ENCODE measurements around the gene PLPP7. TPM values are rescaled to one million over a fixed set of nuclear protein-coding genes. Genes with fewer than 3 reads are reported as not detected.

PLPP7 gene
- total RNA-seq, 2 experiments from 2014 or later: 0.11 TPM; not detected in 1

GRCh38 chr9:131252120-131252519 is 37.4 kb upstream of the PLPP7 start:
- ChIA-PET POLR2A (interaction anchor here (0.9 to 11.5 kb wide), 7 partner anchors 9 to 154 kb away, joined by 3 to 310 read pairs (median 3); partner anchors contain the start of gene FAM78A), CTCF (interaction anchor here (1.1 to 3.0 kb wide), 5 partner anchors 14 to 84 kb away, joined by 3 to 16 read pairs (median 5); partner anchors contain the start of gene FAM78A)
- H3K27me3 Mint-ChIP-seq: no peaks in the 10 kb centered on the region
- H3K4me3 Mint-ChIP-seq: peak overlapping the region; percentile 70
- H3K36me3 Mint-ChIP-seq (ENCODE audit: low read depth): peaks cover 5% of the 10 kb centered on the region
- H3K4me1 Mint-ChIP-seq (ENCODE audit: low read depth): peaks cover 38% of the 10 kb centered on the region
- no peak for TF ChIP-seq CTCF (IDR thresholded peaks at IDR 0.05)
- ATAC-seq: no peak
- peak overlapping the region; percentile 90 for H3K27ac Mint-ChIP-seq
- intact Hi-C loops (cut with micrococcal nuclease): loop anchor here (10.0 kb wide), 1 partner anchor 483 kb away; no protein-coding TSS in a partner anchor
- no peak for DNase-seq
- H3K9me3 Mint-ChIP-seq: no peaks in the 10 kb centered on the region

- ATAC-seq (no peak), DNase-seq (no peak)
- Mint-ChIP-seq H3K27me3 (no peaks in the 10 kb centered on the region), H3K9me3 (no peaks in the 10 kb centered on the region), H3K4me3 (peak overlapping the region; percentile 30), H3K4me1 (ENCODE audit: low read depth) (peaks cover 51% of the 10 kb centered on the region), H3K36me3 (ENCODE audit: low read depth) (peaks cover 5% of the 10 kb centered on the region), H3K27ac (peak overlapping the region; percentile 90)
- ChIA-PET POLR2A (interaction anchor here (1.1 to 11.5 kb wide), 3 partner anchors 16 to 247 kb away, joined by 3 to 310 read pairs (median 46); partner anchors contain the start of gene FAM78A), CTCF (interaction anchor here (1.0 to 5.2 kb wide), 4 partner anchors 16 to 83 kb away, joined by 3 to 29 read pairs (median 10); partner anchors contain the start of gene FAM78A)
- no peak for TF ChIP-seq CTCF (IDR thresholded peaks at IDR 0.05)
- intact Hi-C loops (cut with micrococcal nuclease): loop anchor here (10.0 kb wide), 1 partner anchor 481 kb away; no protein-coding TSS in a partner anchor
Observed at GRCh38 chr9:131253891-131254491, 35.5 kb upstream of the PLPP7 start.

GRCh38 chr9:131254626-131255025 is 34.9 kb upstream of the PLPP7 start:
- Mint-ChIP-seq H3K4me3 (peak overlapping the region; percentile 91), H3K4me1 (ENCODE audit: low read depth) (peaks cover 51% of the 10 kb centered on the region), H3K27ac (peak overlapping the region; percentile 57), H3K9me3 (no peaks in the 10 kb centered on the region), H3K36me3 (ENCODE audit: low read depth) (peaks cover 5% of the 10 kb centered on the region), H3K27me3 (no peaks in the 10 kb centered on the region)
- CTCF ChIA-PET: interaction anchor here (1.0 to 5.2 kb wide), 3 partner anchors 15 to 82 kb away, joined by 3 to 29 read pairs (median 16); partner anchors contain the start of gene FAM78A
- DNase-seq (peak; percentile 1), ATAC-seq (no peak)
- intact Hi-C loops (cut with micrococcal nuclease): loop anchor here (10.0 kb wide), 1 partner anchor 480 kb away; no protein-coding TSS in a partner anchor
- no peak for TF ChIP-seq CTCF (IDR thresholded peaks at IDR 0.05)
- POLR2A ChIA-PET: interaction anchor here (0.6 to 11.5 kb wide), 5 partner anchors 16 to 371 kb away, joined by 3 to 310 read pairs (median 3); partner anchors contain the start of gene FAM78A

- Mint-ChIP-seq H3K36me3 (ENCODE audit: low read depth) (peaks cover 10% of the 10 kb centered on the region), H3K4me1 (ENCODE audit: low read depth) (peaks cover 51% of the 10 kb centered on the region), H3K27ac (peak overlapping the region; percentile 100), H3K9me3 (no peaks in the 10 kb centered on the region), H3K4me3 (peak overlapping the region; percentile 91), H3K27me3 (no peaks in the 10 kb centered on the region)
- intact Hi-C loops (cut with micrococcal nuclease): loop anchor here (10.0 kb wide), 1 partner anchor 479 kb away; no protein-coding TSS in a partner anchor
- POLR2A ChIA-PET: interaction anchor here (0.7 to 11.5 kb wide), 7 partner anchors 15 to 1099 kb away, joined by 3 to 310 read pairs (median 5); partner anchors contain the start of genes FAM78A and SETX
- no peak for TF ChIP-seq CTCF (IDR thresholded peaks at IDR 0.05)
- DNase-seq (peak; percentile 33), ATAC-seq (no peak)
- CTCF ChIA-PET: interaction anchor here (1.4 to 5.2 kb wide), 6 partner anchors 11 to 81 kb away, joined by 3 to 29 read pairs (median 8); partner anchors contain the start of gene FAM78A
Observed at GRCh38 chr9:131255676-131256197, 33.8 kb upstream of the PLPP7 start.

Measured in activated CD8-positive, alpha-beta T cell treated with anti-CD3 and anti-CD28 coated beads for 36 hours (primary cell).